EH (cell line): ENCODE results near the gene CIB4.

Experiments
- DNase-seq: peaks from one replicate; pipeline ENCODE4 v3.0.0-alpha.2; 2015; ENCODE audit warnings: low read depth

Gene CIB4

GRCh38 chr2:26621469-26622199 lies 19.5 kb downstream of the CIB4 start:
- DNase-seq = peak; percentile 25

- DNase-seq = no peak
These were observed 21.0 kb downstream of the CIB4 start for GRCh38 chr2:26620031-26620605.

GRCh38 chr2:26619521-26619951 lies 21.6 kb downstream of the CIB4 start:
- no peak for DNase-seq

- DNase-seq = no peak
These were observed 22.1 kb downstream of the CIB4 start for GRCh38 chr2:26619096-26619495.

- DNase-seq = no peak
These were observed 22.6 kb downstream of the CIB4 start for GRCh38 chr2:26618611-26619010.

GRCh38 chr2:26617588-26618083 lies 23.5 kb downstream of the CIB4 start:
- DNase-seq = no peak

- DNase-seq = no peak
These were observed 24.2 kb downstream of the CIB4 start for GRCh38 chr2:26616706-26617587.

- no peak for DNase-seq
These were observed 25.1 kb downstream of the CIB4 start for GRCh38 chr2:26615860-26616705.

GRCh38 chr2:26615336-26615859 lies 25.8 kb downstream of the CIB4 start:
- DNase-seq = peak; percentile 11

- DNase-seq = no peak
These were observed 26.7 kb downstream of the CIB4 start for GRCh38 chr2:26614216-26615138.

GRCh38 chr2:26613241-26614215 lies 27.6 kb downstream of the CIB4 start:
- DNase-seq = no peak

GRCh38 chr2:26612522-26613240 lies 28.5 kb downstream of the CIB4 start:
- DNase-seq = no peak

- no peak for DNase-seq
These were observed 29.1 kb downstream of the CIB4 start for GRCh38 chr2:26612034-26612433.

- DNase-seq = no peak
These were observed 30.4 kb downstream of the CIB4 start for GRCh38 chr2:26610504-26611335.

- no peak for DNase-seq
These were observed 31.3 kb downstream of the CIB4 start for GRCh38 chr2:26609839-26610277.

GRCh38 chr2:26609205-26609631 lies 31.9 kb downstream of the CIB4 start:
- no peak for DNase-seq

- no peak for DNase-seq
These were observed 32.6 kb downstream of the CIB4 start for GRCh38 chr2:26608557-26608956.
